Type B pancreatic cell (in vitro differentiated cells): ENCODE data around the gene IL5RA. TPM values are rescaled to one million over a fixed set of nuclear protein-coding genes. Genes with fewer than 3 reads are reported as not detected.

Experiments
- DNase-seq: peaks from one replicate; pipeline ENCODE4 v3.0.0; 2021; ENCODE audit warnings: mixed read lengths; ENCODE audit not compliant: unreplicated experiment; ENCODE audit errors: extremely low spot score
- H3K27ac Mint-ChIP-seq: 2 replicates; pipeline ENCODE4 v1.8.0; 2021; ENCODE audit warnings: mild to moderate bottlenecking, mixed read lengths
- H3K27me3 Mint-ChIP-seq: 2 replicates; pipeline ENCODE4 v1.8.0; 2021; ENCODE audit warnings: mixed read lengths
- H3K36me3 Mint-ChIP-seq: 2 replicates; pipeline ENCODE4 v1.8.0; 2021; ENCODE audit warnings: mixed read lengths
- H3K4me1 Mint-ChIP-seq: one replicate; pipeline ENCODE4 v1.8.0; 2021; ENCODE audit warnings: mixed read lengths; ENCODE audit not compliant: unreplicated experiment
- H3K4me3 Mint-ChIP-seq: 2 replicates; pipeline ENCODE4 v1.8.0; 2021; ENCODE audit warnings: mild to moderate bottlenecking, mixed read lengths
- H3K9me3 Mint-ChIP-seq: 2 replicates; pipeline ENCODE4 v1.8.0; 2021; ENCODE audit warnings: mixed read lengths
- CTCF ChIP-seq: fragments of 200-600 bp; sonication (generic); conservative IDR thresholded peaks from 2 replicates; pipeline ENCODE4 v1.5.0; 2021; ENCODE audit warnings: antibody characterized with exemption, mild to moderate bottlenecking
- total RNA-seq: library from RNA; stranded (reverse); gene quantifications from 2 replicates; pipeline ENCODE4 v1.2.1, GENCODE V29; 2021; ENCODE audit warnings: low replicate concordance

Gene IL5RA
- total RNA-seq, 1 donor from 2014 or later, result 0.51 TPM

- TF ChIP-seq CTCF, result no peak
- Mint-ChIP-seq H3K36me3 (no peaks in the 10 kb centered on the region), H3K27ac (no peak overlapping the region), H3K27me3 (peaks cover 3% of the 10 kb centered on the region), H3K4me3 (no peak overlapping the region), H3K9me3 (no peaks in the 10 kb centered on the region), H3K4me1 (no peaks in the 10 kb centered on the region)
- no peak for DNase-seq
Observed at GRCh38 chr3:3082234-3082924, 27.8 kb downstream of the IL5RA start.

- no peak overlapping the region for H3K27ac Mint-ChIP-seq
- DNase-seq, result no peak
- H3K36me3 Mint-ChIP-seq, result no peaks in the 10 kb centered on the region
Observed at GRCh38 chr3:3081381-3082233, 28.6 kb downstream of the IL5RA start.

GRCh38 chr3:3080309-3080708, 29.9 kb downstream of the IL5RA start:
- peaks cover 3% of the 10 kb centered on the region for H3K27me3 Mint-ChIP-seq
- H3K36me3 Mint-ChIP-seq, result no peaks in the 10 kb centered on the region
- H3K9me3 Mint-ChIP-seq, result no peaks in the 10 kb centered on the region
- no peak overlapping the region for H3K27ac Mint-ChIP-seq
- no peak overlapping the region for H3K4me3 Mint-ChIP-seq
- no peaks in the 10 kb centered on the region for H3K4me1 Mint-ChIP-seq
- TF ChIP-seq CTCF, result no peak
- no peak for DNase-seq

More at GRCh38 chr3:3081381-3082233, 28.6 kb downstream of the IL5RA start:
- Mint-ChIP-seq H3K27me3 (peaks cover 3% of the 10 kb centered on the region), H3K9me3 (no peaks in the 10 kb centered on the region), H3K4me1 (no peaks in the 10 kb centered on the region), H3K4me3 (no peak overlapping the region)
- no peak for TF ChIP-seq CTCF

- H3K36me3 Mint-ChIP-seq, result no peaks in the 10 kb centered on the region
- no peak overlapping the region for H3K4me3 Mint-ChIP-seq
- no peak for DNase-seq
- no peaks in the 10 kb centered on the region for H3K9me3 Mint-ChIP-seq
- TF ChIP-seq CTCF, result no peak
- no peak overlapping the region for H3K27ac Mint-ChIP-seq
- H3K27me3 Mint-ChIP-seq, result peaks cover 3% of the 10 kb centered on the region
- H3K4me1 Mint-ChIP-seq, result no peaks in the 10 kb centered on the region
Observed at GRCh38 chr3:3074551-3075257, 35.5 kb downstream of the IL5RA start.

GRCh38 chr3:3071136-3071535, 39.0 kb downstream of the IL5RA start:
- no peaks in the 10 kb centered on the region for H3K36me3 Mint-ChIP-seq
- no peaks in the 10 kb centered on the region for H3K9me3 Mint-ChIP-seq
- no peak overlapping the region for H3K27ac Mint-ChIP-seq
- H3K4me1 Mint-ChIP-seq, result no peaks in the 10 kb centered on the region
- no peak for DNase-seq
- no peak overlapping the region for H3K4me3 Mint-ChIP-seq
- TF ChIP-seq CTCF, result no peak
- no peaks in the 10 kb centered on the region for H3K27me3 Mint-ChIP-seq
